GM10266 (cell line): Measurements from ENCODE around the gene ITPRIPL1.
A peak's percentile ranks its signal among the peaks of the same experiment; 100 is the strongest.

Source experiments
- DNase-seq: peaks from one replicate; pipeline ENCODE4 v3.0.0; 2012; ENCODE audit errors: extremely low spot score
- TF ChIP-seq, protein P1 (sequence below): IDR thresholded peaks from 2 replicates; pipeline ENCODE4 v1.5.1; 2012; ENCODE audit warnings: mild to moderate bottlenecking, low read depth; ENCODE audit not compliant: control insufficient read depth, insufficient read depth; ENCODE audit errors: missing control alignments

ITPRIPL1 gene

DNA sequence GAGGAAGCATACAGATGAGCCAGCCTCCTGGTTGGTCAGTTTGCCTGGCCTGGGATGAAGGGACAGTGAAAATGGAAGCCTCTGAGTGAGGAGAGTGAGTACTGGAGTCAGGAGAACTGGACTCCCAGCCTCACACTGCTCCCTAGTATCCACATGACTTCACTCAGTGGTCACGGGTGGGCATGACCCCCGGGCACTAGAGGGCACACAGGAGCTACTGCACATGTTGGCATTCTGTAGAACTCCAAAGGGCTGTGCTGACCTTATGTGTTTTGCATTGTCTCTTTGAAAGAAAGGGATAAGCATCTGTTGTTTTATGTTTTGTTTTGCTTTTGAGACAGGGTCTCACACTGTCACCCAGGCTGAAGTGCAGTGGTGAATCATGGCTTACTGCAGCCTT is 34.2 kb downstream of the ITPRIPL1 start:
- TF ChIP-seq, protein P1, sequence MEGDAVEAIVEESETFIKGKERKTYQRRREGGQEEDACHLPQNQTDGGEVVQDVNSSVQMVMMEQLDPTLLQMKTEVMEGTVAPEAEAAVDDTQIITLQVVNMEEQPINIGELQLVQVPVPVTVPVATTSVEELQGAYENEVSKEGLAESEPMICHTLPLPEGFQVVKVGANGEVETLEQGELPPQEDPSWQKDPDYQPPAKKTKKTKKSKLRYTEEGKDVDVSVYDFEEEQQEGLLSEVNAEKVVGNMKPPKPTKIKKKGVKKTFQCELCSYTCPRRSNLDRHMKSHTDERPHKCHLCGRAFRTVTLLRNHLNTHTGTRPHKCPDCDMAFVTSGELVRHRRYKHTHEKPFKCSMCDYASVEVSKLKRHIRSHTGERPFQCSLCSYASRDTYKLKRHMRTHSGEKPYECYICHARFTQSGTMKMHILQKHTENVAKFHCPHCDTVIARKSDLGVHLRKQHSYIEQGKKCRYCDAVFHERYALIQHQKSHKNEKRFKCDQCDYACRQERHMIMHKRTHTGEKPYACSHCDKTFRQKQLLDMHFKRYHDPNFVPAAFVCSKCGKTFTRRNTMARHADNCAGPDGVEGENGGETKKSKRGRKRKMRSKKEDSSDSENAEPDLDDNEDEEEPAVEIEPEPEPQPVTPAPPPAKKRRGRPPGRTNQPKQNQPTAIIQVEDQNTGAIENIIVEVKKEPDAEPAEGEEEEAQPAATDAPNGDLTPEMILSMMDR, result peak; percentile 35
- no peak for DNase-seq

DNA sequence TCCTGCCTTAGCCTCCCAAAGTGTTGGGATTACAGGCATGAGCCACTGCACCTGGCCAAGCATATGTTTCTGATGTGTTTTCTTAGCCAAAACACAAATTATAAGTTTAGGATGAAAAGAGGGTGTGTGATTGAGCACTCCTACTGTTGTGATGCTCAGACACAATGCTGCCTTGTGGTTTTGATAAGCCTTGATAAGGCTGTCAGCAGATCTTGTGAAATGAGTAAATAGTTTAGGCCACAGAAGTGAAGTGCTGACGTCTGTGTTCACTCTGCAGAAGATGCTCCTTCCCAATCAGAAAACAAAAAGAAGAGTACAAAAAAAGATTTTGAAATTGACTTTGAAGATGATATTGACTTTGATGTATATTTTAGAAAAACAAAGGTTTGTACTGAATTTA is 34.7 kb downstream of the ITPRIPL1 start:
- no peak for DNase-seq
- TF ChIP-seq, protein P1, result no peak

DNA sequence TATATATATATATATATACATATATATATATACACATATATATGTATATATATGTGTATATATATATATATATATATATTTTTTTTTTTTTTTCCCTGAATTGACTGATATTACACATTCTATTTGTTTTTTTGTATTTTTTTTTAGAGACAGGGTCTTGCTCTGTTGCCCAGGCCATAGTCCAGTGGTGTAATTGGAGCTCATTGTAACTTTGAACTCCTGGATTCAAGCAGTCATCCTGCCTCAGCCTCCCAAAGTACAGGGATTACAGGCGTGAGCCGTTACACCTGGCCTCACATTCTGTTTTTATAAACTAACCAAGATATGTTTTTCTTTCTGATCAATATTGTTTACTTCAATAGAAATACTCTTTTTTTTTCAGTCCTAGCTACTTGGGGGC is 36.6 kb downstream of the ITPRIPL1 start:
- TF ChIP-seq, protein P1, result no peak

DNA sequence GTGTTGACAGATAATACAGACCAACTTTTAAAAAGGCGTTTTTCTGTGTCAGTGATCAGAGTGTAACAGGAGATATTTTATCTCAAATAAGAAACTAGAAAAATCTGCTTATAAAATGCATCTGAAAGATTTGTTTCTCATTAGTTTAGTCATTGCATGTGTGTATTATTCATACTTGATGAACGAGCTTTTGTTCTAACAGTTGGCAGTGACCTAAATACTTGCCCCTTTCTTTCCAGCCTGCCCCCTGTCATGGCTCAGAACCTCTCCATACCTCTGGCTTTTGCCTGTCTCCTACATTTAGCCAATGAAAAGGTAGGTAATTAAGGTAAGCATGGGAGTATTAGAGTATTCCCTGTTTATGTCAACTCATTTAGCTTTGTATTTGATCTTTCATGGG is 44.1 kb downstream of the ITPRIPL1 start:
- no peak for DNase-seq
- TF ChIP-seq, protein P1, result no peak

More for the DNA sequence above, 36.6 kb downstream of the ITPRIPL1 start:
- no peak for DNase-seq

DNA sequence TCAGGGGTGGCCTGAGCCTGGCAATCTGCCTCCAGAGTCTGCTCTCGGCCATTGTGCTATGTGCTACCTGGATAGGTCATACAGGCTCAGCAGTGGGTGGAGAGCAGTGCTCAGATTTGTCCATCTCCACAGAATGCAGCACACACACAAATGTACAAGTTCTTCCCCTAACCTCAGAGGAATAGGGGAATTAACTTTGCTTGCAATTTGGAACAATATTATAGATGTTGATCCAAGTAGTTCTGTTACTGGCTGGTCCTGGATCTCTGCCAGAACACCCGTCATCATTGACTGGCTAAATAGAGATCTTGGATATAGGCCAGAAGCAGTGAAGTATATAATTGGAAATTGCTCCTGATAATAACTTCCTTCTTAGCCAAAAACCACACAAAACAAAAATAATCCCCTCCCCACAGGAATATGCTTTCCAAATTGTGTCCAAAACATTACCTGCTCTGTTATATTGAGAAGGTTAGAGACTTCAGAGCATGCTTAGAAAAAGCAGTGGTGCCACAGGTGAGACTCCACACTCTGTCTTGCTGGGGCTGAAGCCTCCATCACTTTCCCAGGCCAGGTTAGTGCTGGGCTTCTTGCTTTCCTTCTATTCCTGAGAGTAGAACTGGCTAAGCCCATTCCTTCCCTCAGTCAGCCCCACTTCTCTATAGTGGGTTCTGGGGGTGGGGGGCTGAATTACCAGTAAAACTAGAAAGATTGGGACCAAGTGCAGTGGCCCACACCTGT is 49.3 kb downstream of the ITPRIPL1 start:
- DNase-seq, result no peak
- TF ChIP-seq, protein P1, result no peak
